Stimulated activated CD8-positive, alpha-beta memory T cell treated with anti-CD3 and anti-CD28 coated beads, Interleukin-12 subunit alpha, Interleukin-12 subunit beta, amount 100 ng/mL, for 24 hours (primary cell): ENCODE measurements around the gene RAD9A.

Experiments
- DNase-seq: peaks from one replicate; pipeline ENCODE4 v3.0.0-alpha.2; 2020; ENCODE audit errors: extremely low read depth

Gene RAD9A

GRCh38 chr11:67391304-67392182 is at the start of gene RAD9A:
TSS of gene RAD9A (plus strand) at chr11:67391986. CDS start at chr11:67392045, 59 bp downstream.
- peak; percentile 90 for DNase-seq

GRCh38 chr11:67344264-67344663 is 47.5 kb upstream of the RAD9A start:
- DNase-seq = no peak

GRCh38 chr11:67345247-67345919 is 46.4 kb upstream of the RAD9A start:
- no peak for DNase-seq

GRCh38 chr11:67345920-67346819 is 45.6 kb upstream of the RAD9A start:
- DNase-seq = no peak

- no peak for DNase-seq
Observed at GRCh38 chr11:67347964-67348749, 43.6 kb upstream of the RAD9A start.

- DNase-seq = no peak
Observed at GRCh38 chr11:67349036-67349435, 42.8 kb upstream of the RAD9A start.

- no peak for DNase-seq
Observed at GRCh38 chr11:67349457-67349856, 42.3 kb upstream of the RAD9A start.

- DNase-seq = no peak
Observed at GRCh38 chr11:67349928-67350465, 41.8 kb upstream of the RAD9A start.

GRCh38 chr11:67351275-67352005 is 40.3 kb upstream of the RAD9A start:
- no peak for DNase-seq

- DNase-seq = no peak
Observed at GRCh38 chr11:67352546-67353316, 39.1 kb upstream of the RAD9A start.

GRCh38 chr11:67353317-67354074 is 38.3 kb upstream of the RAD9A start, which contains the start of gene POLD4:
TSS of gene POLD4 (minus strand) at chr11:67353546. CDS start at chr11:67353399, 147 bp downstream.
- peak; percentile 92 for DNase-seq

GRCh38 chr11:67354075-67355022 is 37.4 kb upstream of the RAD9A start:
- no peak for DNase-seq

- DNase-seq = no peak
Observed at GRCh38 chr11:67355023-67355793, 36.6 kb upstream of the RAD9A start.

GRCh38 chr11:67355794-67356386 is 35.9 kb upstream of the RAD9A start:
- DNase-seq = no peak

- no peak for DNase-seq
Observed at GRCh38 chr11:67356387-67356863, 35.4 kb upstream of the RAD9A start.
